ENCODE data around the gene LGALS3BP. TPM values are rescaled to one million over a fixed set of nuclear protein-coding genes. Genes with fewer than 3 reads are reported as not detected.

The LGALS3BP gene
- total and polyA plus RNA-seq, 2 of the 13 experiments (the other 11 are each of a cell fraction or from before 2014, with no cell fraction given) = 137 to 332 TPM

- 0 out of 2 replicates have a peak, but pooled peaks have one; percentile 23 for TF ChIP-seq ARNTL (CRISPR knock-in tag; IDR thresholded peaks at IDR 0.05)
- 0 out of 2 replicates have a peak, but pooled peaks have one; percentile 39 for TF ChIP-seq ZNF709 (CRISPR knock-in tag; IDR thresholded peaks at IDR 0.05)
- no peak for TF ChIP-seq ZNF576 (CRISPR knock-in tag; IDR thresholded peaks at IDR 0.05)
- no peak for TF ChIP-seq DRAP1 (CRISPR knock-in tag; IDR thresholded peaks at IDR 0.05)
- Histone ChIP-seq H2AFZ (ENCODE audit: low read length) (no peak overlapping the region), H3K9ac (ENCODE audit: insufficient read depth, low read depth, low read length) (no peak overlapping the region), H3K4me1 (ENCODE audit: insufficient read depth, low read length) (peaks cover 61% of the 10 kb centered on the region), H4K20me1 (ENCODE audit: insufficient read depth, low read length) (no peaks in the 10 kb centered on the region), H3K36me3 (replicated peaks in 1 of 2; ENCODE audit: control insufficient read depth in 1 of 2, insufficient read depth in 2 of 2, low read length in 2 of 2) (no peaks in the 10 kb centered on the region), H3K27me3 (ENCODE audit: control insufficient read depth in 1 of 2, insufficient read depth in 2 of 2, low read length in 2 of 2) (peaks cover 0 to 10% of the 10 kb centered on the region in 2 experiments; a peak in 3 of 5 replicates), H3K4me3 (replicated peaks in 1 of 3; ENCODE audit: insufficient read depth in 1 of 3, low read depth in 2 of 3, low read length in 3 of 3) (no peak overlapping the region), H3K4me2 (ENCODE audit: low read depth, low read length) (no peak overlapping the region), H3K9me3 (ENCODE audit: low read length) (no peaks in the 10 kb centered on the region), H3K27ac (ENCODE audit: extremely low read length, insufficient read depth, low read length) (no peak overlapping the region), H3K79me2 (ENCODE audit: insufficient read depth, low read length) (no peaks in the 10 kb centered on the region)
- ChIA-PET CTCF (ENCODE audit: low intra/inter-chr PET ratio, low total read pairs) (no interaction called here), POLR2A (interaction anchor here (0.9 to 3.5 kb wide), 7 partner anchors 10 to 96 kb away, joined by 3 to 51 read pairs (median 20); partner anchors contain the start of gene LGALS3BP)
- WGBS (ENCODE audit: low lambda C conversion rate) = 96% methylated on average over 4 of the region's 4 CpGs
- intact Hi-C loops (cut with micrococcal nuclease; ENCODE audit: unreplicated experiment) = loop anchor here (5.0 kb wide), 1 partner anchor 34 kb away; the partner anchor contains the start of gene TIMP2
- no peak for DNase-seq (ENCODE audit: low spot score)
- FAIRE-seq = no peak
- BruUV-seq (replicated peaks) = no TSS peak
- in situ Hi-C loops (cut with HindIII; ENCODE audit: extremely low pct_ligation_motif_present, low pct_unique_long_range_greater_than_20kb) = no loop called here
- ATAC-seq = no peak
Observed at GRCh38 chr17:78961571-78961970, 18.2 kb downstream of the LGALS3BP start.

GRCh38 chr17:78960928-78961327, 18.8 kb downstream of the LGALS3BP start:
- intact Hi-C loops (cut with micrococcal nuclease; ENCODE audit: unreplicated experiment) = loop anchor here (5.0 kb wide), 1 partner anchor 34 kb away; the partner anchor contains the start of gene TIMP2
- POLR2A ChIA-PET = interaction anchor here (0.9 to 3.5 kb wide), 4 partner anchors 9 to 40 kb away, joined by 3 to 51 read pairs (median 22); partner anchors contain the start of gene LGALS3BP
- WGBS (ENCODE audit: low lambda C conversion rate) = 7% methylated on average over 5 of the region's 5 CpGs
- no peak for FAIRE-seq
- H3K4me2 ChIP-seq (ENCODE audit: low read depth, low read length) = no peak overlapping the region
- CTCF ChIA-PET (ENCODE audit: low intra/inter-chr PET ratio, low total read pairs) = no interaction called here
- H3K9ac ChIP-seq (ENCODE audit: insufficient read depth, low read depth, low read length) = no peak overlapping the region
- no peak for ATAC-seq
- no TSS peak for BruUV-seq (replicated peaks)
- H3K4me1 ChIP-seq (ENCODE audit: insufficient read depth, low read length) = peaks cover 59% of the 10 kb centered on the region
- peaks cover 0 to 17% of the 10 kb centered on the region in 2 experiments; a peak in 3 of 5 replicates for H3K27me3 ChIP-seq (ENCODE audit: control insufficient read depth in 1 of 2, insufficient read depth in 2 of 2, low read length in 2 of 2)
- no peak overlapping the region for H3K27ac ChIP-seq (ENCODE audit: extremely low read length, insufficient read depth, low read length)
- no peak overlapping the region for H3K4me3 ChIP-seq (replicated peaks in 1 of 3; ENCODE audit: insufficient read depth in 1 of 3, low read depth in 2 of 3, low read length in 3 of 3)
- H2AFZ ChIP-seq (ENCODE audit: low read length) = no peak overlapping the region
- peak; percentile 46 for DNase-seq (ENCODE audit: low spot score)
- H3K9me3 ChIP-seq (ENCODE audit: low read length) = no peaks in the 10 kb centered on the region
- in situ Hi-C loops (cut with HindIII; ENCODE audit: extremely low pct_ligation_motif_present, low pct_unique_long_range_greater_than_20kb) = no loop called here
- H4K20me1 ChIP-seq (ENCODE audit: insufficient read depth, low read length) = no peaks in the 10 kb centered on the region
- no peaks in the 10 kb centered on the region for H3K79me2 ChIP-seq (ENCODE audit: insufficient read depth, low read length)
- no peaks in the 10 kb centered on the region for H3K36me3 ChIP-seq (replicated peaks in 1 of 2; ENCODE audit: control insufficient read depth in 1 of 2, insufficient read depth in 2 of 2, low read length in 2 of 2)
- TF ChIP-seq, protein P1, sequence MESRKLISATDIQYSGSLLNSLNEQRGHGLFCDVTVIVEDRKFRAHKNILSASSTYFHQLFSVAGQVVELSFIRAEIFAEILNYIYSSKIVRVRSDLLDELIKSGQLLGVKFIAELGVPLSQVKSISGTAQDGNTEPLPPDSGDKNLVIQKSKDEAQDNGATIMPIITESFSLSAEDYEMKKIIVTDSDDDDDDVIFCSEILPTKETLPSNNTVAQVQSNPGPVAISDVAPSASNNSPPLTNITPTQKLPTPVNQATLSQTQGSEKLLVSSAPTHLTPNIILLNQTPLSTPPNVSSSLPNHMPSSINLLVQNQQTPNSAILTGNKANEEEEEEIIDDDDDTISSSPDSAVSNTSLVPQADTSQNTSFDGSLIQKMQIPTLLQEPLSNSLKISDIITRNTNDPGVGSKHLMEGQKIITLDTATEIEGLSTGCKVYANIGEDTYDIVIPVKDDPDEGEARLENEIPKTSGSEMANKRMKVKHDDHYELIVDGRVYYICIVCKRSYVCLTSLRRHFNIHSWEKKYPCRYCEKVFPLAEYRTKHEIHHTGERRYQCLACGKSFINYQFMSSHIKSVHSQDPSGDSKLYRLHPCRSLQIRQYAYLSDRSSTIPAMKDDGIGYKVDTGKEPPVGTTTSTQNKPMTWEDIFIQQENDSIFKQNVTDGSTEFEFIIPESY (CRISPR knock-in tag; IDR thresholded peaks at IDR 0.05) = 0 out of 2 replicates have a peak, but pooled peaks have one; percentile 13
- no peak for TF ChIP-seq ZNF335 (CRISPR knock-in tag; IDR thresholded peaks at IDR 0.05)
- TF ChIP-seq ZNF33A (CRISPR knock-in tag; IDR thresholded peaks at IDR 0.05; ENCODE audit: borderline replicate concordance) = no peak
- TF ChIP-seq ZNF652 (CRISPR knock-in tag; IDR thresholded peaks at IDR 0.05; ENCODE audit: borderline replicate concordance, low read depth) = no peak
- TF ChIP-seq, protein P2, sequence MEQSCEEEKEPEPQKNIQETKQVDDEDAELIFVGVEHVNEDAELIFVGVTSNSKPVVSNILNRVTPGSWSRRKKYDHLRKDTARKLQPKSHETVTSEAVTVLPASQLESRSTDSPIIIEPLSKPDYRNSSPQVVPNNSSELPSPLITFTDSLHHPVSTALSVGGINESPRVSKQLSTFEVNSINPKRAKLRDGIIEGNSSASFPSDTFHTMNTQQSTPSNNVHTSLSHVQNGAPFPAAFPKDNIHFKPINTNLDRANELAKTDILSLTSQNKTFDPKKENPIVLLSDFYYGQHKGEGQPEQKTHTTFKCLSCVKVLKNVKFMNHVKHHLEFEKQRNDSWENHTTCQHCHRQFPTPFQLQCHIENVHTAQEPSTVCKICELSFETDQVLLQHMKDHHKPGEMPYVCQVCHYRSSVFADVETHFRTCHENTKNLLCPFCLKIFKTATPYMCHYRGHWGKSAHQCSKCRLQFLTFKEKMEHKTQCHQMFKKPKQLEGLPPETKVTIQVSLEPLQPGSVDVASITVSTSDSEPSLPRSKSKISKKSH (CRISPR knock-in tag; IDR thresholded peaks at IDR 0.05; ENCODE audit: borderline replicate concordance) = 0 out of 2 replicates have a peak, but pooled peaks have one; percentile 15
- no peak for TF ChIP-seq MYNN (CRISPR knock-in tag; IDR thresholded peaks at IDR 0.05; ENCODE audit: low read depth)
- 0 out of 2 replicates have a peak, but pooled peaks have one; percentile 21 for TF ChIP-seq RXRA (CRISPR knock-in tag; IDR thresholded peaks at IDR 0.05)
- 0 out of 2 replicates have a peak, but pooled peaks have one; percentile 10 for TF ChIP-seq ZMYM3 (CRISPR knock-in tag; IDR thresholded peaks at IDR 0.05)
- peak; percentile 18; the same call in 1 of the 2 replicates for TF ChIP-seq FOSL2 (CRISPR knock-in tag; IDR thresholded peaks at IDR 0.05)

Data from HepG2 (cell line).